ENCODE data around the gene ZNF554.
"Not testable (repeated sequence)": the region's sequence is repeated elsewhere in the genome, so short reads cannot be mapped to it uniquely, and the experiment has no call there.

The ZNF554 gene

DNA sequence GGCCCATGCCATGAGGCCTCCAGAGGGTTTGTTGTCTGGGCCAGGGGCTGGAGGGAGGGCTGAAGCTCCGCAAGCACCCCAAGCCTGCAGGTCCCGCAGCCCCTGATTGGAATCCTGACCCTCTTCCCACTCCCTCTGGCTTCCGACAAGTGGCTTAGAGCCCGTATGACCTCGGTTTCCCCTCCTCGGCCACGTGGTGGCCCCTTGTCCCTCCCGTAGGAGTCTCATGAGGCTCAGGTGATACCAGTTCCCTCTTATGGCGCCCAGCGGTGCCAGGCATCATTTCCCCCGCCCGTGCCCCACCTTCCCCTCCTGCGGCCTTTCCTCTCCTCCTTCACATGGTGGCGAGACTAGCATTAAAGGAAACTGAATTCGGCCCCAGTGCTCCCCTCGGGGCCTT lies 28.2 kb upstream of the ZNF554 start:
- DNase-seq: no peak

GRCh38 chr19:2791876-2792275 lies 27.8 kb upstream of the ZNF554 start:
- DNase-seq: no peak

GRCh38 chr19:2792666-2793065 lies 27.0 kb upstream of the ZNF554 start:
- not testable (repeated sequence) for DNase-seq

DNA sequence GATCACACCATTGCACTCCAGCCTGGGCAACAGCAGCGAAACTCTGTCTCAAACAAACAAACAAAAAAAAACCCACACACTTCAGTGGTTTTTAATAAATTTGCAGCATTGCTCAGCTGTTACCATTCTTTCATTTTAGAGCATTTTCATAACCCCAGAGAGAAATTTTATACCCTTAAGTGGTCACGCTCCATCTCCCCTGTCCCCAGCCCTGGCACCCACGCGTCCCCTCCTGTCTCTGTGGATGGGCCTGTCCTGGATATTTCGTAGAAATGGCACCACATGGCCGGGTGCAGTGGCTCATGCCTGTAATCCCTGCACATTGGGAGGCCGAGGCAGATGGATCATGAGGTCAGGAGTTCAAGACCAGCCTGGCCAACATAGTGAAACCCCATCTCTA lies 26.5 kb upstream of the ZNF554 start:
- no peak for DNase-seq

GRCh38 chr19:2793577-2793976 lies 26.1 kb upstream of the ZNF554 start:
- no peak for DNase-seq

GRCh38 chr19:2795827-2796658 lies 23.6 kb upstream of the ZNF554 start:
- DNase-seq: no peak

GRCh38 chr19:2796659-2797266 lies 22.9 kb upstream of the ZNF554 start:
- DNase-seq: no peak

DNA sequence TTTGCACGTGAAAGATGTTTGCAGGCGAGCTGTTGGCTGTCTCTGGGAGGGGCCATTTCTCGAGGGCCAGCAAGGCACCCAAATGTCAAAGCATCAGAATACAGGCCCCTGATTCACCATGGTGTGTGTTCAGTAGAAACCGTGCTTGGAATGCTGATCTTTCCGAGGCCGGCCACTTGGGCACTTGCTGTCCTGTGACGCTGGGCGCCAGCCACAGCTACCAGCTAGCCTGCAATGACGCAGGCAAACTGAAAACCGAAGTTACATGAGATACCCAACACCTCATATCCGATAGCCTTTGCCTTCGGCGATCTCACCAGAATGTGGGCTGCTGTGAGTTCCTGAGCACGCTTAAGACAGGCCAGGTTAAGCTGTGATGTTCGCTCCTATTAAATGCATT lies 22.4 kb upstream of the ZNF554 start:
- no peak for DNase-seq

GRCh38 chr19:2798158-2798685 lies 21.4 kb upstream of the ZNF554 start:
- no peak for DNase-seq

DNA sequence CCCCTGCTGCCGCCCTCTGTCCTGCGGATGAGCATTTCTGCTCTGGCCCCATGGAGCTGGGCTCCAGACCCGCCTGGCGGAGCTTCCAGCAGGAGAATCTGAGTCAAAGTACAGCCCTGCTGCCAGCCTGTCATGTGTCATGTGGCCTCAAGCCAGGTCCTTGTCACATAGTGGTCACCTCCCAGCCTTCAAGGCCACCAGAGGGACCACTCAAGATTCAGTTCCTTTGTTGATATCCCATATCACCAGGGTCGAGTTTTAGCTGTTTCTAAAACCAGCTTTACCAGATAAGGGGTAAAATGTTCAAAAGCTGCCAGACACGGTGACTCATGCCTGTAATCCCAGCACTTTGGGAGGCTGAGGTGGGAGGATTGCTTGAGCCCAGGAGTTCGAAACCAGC lies 20.9 kb upstream of the ZNF554 start:
- DNase-seq: no peak

GRCh38 chr19:2799273-2800020 lies 20.2 kb upstream of the ZNF554 start:
- no peak for DNase-seq

- DNase-seq: no peak
Observed at GRCh38 chr19:2800506-2800905, 19.2 kb upstream of the ZNF554 start.

- DNase-seq: no peak
Observed at GRCh38 chr19:2802826-2803225, 16.8 kb upstream of the ZNF554 start.

DNA sequence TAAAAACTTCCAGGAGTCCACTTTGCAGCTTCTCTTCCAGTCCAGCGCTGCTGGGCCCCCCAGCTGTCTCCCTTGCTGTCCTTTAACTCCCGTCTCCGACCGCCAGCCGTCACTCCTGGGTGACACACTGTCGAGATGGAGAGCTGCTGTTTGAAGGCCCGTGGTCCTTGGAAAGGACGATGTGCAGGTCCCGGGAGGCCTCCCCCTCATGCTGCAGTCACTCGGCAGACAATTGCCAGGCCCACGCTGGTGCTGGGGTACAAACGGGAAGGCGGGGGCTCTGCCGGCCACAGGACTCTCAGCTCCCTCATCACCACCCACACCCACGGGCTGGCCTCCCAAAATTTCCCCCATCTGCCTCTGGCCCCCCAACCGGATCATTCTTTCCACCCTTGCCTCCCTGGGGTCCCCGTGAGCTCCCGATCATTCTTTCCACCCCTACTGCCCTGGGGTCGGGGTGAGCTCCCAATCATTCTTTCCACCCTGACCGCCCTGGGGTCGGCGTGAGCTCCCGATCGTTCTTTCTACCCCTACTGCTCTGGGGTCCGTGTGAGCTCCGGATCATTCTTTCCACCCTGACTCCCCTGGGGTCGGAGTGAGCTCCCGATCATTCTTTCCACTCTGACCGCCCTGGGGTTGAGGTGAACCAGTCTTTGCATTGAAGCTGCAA lies 16.0 kb upstream of the ZNF554 start:
- no peak for DNase-seq

- no peak for DNase-seq
Observed at GRCh38 chr19:2804156-2805004, 15.3 kb upstream of the ZNF554 start.

- no peak for DNase-seq
Observed at GRCh38 chr19:2805261-2805900, 14.3 kb upstream of the ZNF554 start.

DNA sequence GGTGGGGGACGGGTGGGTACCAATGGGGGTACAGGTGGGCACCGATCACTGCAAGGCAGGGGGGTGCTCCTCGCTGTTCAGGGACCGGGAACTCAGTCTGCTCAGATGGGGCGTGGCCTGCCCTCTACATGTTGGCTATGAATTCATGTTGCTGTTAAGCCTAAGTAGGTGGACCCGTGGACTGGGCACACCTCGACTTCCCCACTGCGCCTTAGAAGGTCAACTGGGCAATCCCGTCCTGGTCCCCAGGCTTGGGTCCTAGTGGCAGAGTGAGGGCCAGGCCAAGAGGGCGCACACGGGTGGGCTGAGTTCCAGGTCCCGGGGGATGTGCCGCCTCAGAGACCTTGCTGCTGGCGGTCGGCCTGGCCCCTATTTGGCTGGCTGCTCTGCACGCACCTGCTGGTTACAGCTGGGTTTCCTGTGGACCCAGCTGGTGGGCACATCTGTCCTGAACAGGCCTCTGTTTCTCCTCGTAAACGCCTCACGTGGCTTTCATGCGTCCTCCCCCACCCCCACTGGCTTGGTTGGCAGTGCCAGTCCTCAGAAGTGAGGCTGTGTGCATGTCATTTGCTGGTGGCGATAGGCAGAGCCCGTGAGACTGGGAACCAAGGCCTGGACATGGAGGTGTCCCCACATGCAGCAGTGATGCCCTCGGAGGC lies 13.5 kb upstream of the ZNF554 start:
- DNase-seq: no peak

GRCh38 chr19:2806736-2807378 lies 12.8 kb upstream of the ZNF554 start:
- no peak for DNase-seq

DNA sequence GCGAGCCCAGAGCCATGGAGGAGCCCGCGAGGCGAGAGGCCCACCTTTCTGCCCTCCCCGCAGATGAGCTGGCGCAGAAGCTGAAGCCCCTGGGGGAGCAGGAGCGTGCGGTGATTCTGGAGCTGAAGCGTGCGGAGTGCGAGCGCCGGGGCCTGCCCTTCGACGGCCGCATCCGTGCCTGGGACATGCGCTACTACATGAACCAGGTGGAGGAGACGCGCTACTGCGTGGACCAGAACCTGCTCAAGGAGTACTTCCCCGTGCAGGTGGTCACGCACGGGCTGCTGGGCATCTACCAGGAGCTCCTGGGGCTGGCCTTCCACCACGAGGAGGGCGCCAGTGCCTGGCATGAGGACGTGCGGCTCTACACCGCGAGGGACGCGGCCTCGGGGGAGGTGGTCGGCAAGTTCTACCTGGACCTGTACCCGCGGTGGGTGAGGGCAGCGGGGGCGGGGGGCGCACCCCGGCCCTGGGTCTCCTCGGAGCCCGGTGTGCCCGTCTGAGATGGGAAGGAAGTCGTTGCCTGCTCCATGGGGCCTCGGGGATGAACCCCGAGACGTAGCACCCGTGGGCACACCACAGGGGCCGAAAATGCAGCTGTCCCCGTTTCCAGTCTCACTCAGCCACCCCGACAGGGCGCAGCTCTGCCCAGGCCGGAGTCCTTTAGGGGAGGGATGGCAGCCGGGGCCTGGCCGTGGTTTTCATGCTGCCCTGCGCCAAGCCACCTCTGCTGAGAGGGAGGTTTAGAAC lies 12.1 kb upstream of the ZNF554 start:
- DNase-seq: no peak
